Mesenchymal stem cell (in vitro differentiated cells and primary cell): ENCODE results near the gene DLEC1.

Source experiments
- DNase-seq: peaks from one replicate; pipeline ENCODE4 v3.0.0-alpha.2; 2013
- H2AFZ ChIP-seq: one replicate; pipeline ENCODE4 v1.6.1; 2013; ENCODE audit warnings: low read depth, mild to moderate bottlenecking, control low read depth, inconsistent platforms, low read length, moderate library complexity
- H2AK5ac ChIP-seq: 2 replicates; pipeline ENCODE4 v1.6.1; 2013; ENCODE audit warnings: low read length, moderate library complexity, mild to moderate bottlenecking, inconsistent platforms; ENCODE audit not compliant: severe bottlenecking
- H2BK120ac ChIP-seq: one replicate; pipeline ENCODE4 v1.6.1; 2013; ENCODE audit warnings: low read depth, mild to moderate bottlenecking, inconsistent platforms, low read length, moderate library complexity
- H2BK12ac ChIP-seq, 2 experiments: one replicate each; pipeline ENCODE4 v1.6.1; 2013; ENCODE audit warnings: inconsistent platforms in 2 of 2, low read length in 2 of 2, mild to moderate bottlenecking in 2 of 2, moderate library complexity in 2 of 2, control low read depth in 1 of 2
- H2BK15ac ChIP-seq: one replicate; pipeline ENCODE4 v1.6.1; 2013; ENCODE audit warnings: mild to moderate bottlenecking, low read depth, inconsistent platforms; ENCODE audit not compliant: poor library complexity, severe bottlenecking
- H2BK5ac ChIP-seq: 2 replicates; pipeline ENCODE4 v1.6.1; 2013; ENCODE audit warnings: low read depth, mild to moderate bottlenecking, low read length, control low read depth, inconsistent platforms; ENCODE audit not compliant: poor library complexity, severe bottlenecking
- H3K14ac ChIP-seq, 2 experiments: one replicate each; pipeline ENCODE4 v1.6.1; 2013; ENCODE audit warnings: inconsistent platforms in 2 of 2, low read length in 2 of 2, control low read depth in 1 of 2, mild to moderate bottlenecking in 1 of 2, moderate library complexity in 1 of 2
- H3K18ac ChIP-seq, 2 experiments: one replicate each; pipeline ENCODE4 v1.6.1; 2013; ENCODE audit warnings: inconsistent platforms in 2 of 2, low read length in 2 of 2, control low read depth in 1 of 2, low read depth in 1 of 2, mild to moderate bottlenecking in 1 of 2
- H3K23ac ChIP-seq, 2 experiments: one replicate each; pipeline ENCODE4 v1.6.1; 2013; ENCODE audit warnings: inconsistent platforms in 2 of 2, low read length in 2 of 2, mild to moderate bottlenecking in 2 of 2, moderate library complexity in 2 of 2, control low read depth in 1 of 2
- H3K27ac ChIP-seq: 2 replicates; pipeline ENCODE4 v1.5.1; 2013; ENCODE audit warnings: mild to moderate bottlenecking, moderate library complexity, low read length, control low read depth, inconsistent platforms; ENCODE audit not compliant: poor library complexity, severe bottlenecking
- H3K27me3 ChIP-seq, 2 experiments: 2 replicates each; pipeline versions ENCODE4 v1.6.1 to v1.7.0; 2013; ENCODE audit warnings: low read length in 2 of 2, mild to moderate bottlenecking in 2 of 2, moderate library complexity in 2 of 2, control low read depth in 1 of 2, inconsistent platforms in 1 of 2; ENCODE audit not compliant: control insufficient read depth in 1 of 2, insufficient read depth in 1 of 2
- H3K36me3 ChIP-seq, 2 experiments: 2 replicates each; pipeline versions ENCODE4 v1.6.1 to v1.7.0; 2013; ENCODE audit warnings: low read length in 2 of 2, control low read depth in 1 of 2, inconsistent platforms in 1 of 2, low read depth in 1 of 2, mild to moderate bottlenecking in 1 of 2; ENCODE audit not compliant: insufficient read depth in 2 of 2, control insufficient read depth in 1 of 2
- H3K4ac ChIP-seq, 2 experiments: one replicate each; pipeline ENCODE4 v1.6.1; 2013; ENCODE audit warnings: inconsistent platforms in 2 of 2, low read length in 2 of 2, mild to moderate bottlenecking in 2 of 2, moderate library complexity in 2 of 2, control low read depth in 1 of 2, low read depth in 1 of 2
- H3K4me1 ChIP-seq: 2 replicates; pipeline ENCODE4 v1.6.1; 2013; ENCODE audit warnings: low read depth, low read length, control low read depth; ENCODE audit not compliant: control insufficient read depth, insufficient read depth
- H3K4me2 ChIP-seq: 2 replicates; pipeline ENCODE4 v1.6.1; 2013; ENCODE audit warnings: low read length, mild to moderate bottlenecking, inconsistent platforms; ENCODE audit not compliant: poor library complexity, severe bottlenecking
- H3K4me3 ChIP-seq, 2 experiments: 2 replicates each; pipeline versions ENCODE4 v1.5.1 to v1.7.0; 2013; ENCODE audit warnings: low read length in 2 of 2, mild to moderate bottlenecking in 2 of 2, control low read depth in 1 of 2, low read depth in 1 of 2; ENCODE audit not compliant: insufficient read depth in 1 of 2
- H3K79me1 ChIP-seq: replicated peaks from 2 replicates; pipeline ENCODE4 v1.6.1; 2013; ENCODE audit warnings: mild to moderate bottlenecking, control low read depth, low read length, inconsistent platforms; ENCODE audit not compliant: poor library complexity, severe bottlenecking
- H3K9ac ChIP-seq: 2 replicates; pipeline ENCODE4 v1.7.0; 2013; ENCODE audit warnings: mild to moderate bottlenecking, low read length, moderate library complexity
- H3K9me3 ChIP-seq: 2 replicates; pipeline ENCODE4 v1.7.0; 2013; ENCODE audit warnings: mild to moderate bottlenecking, low read length; ENCODE audit not compliant: control insufficient read depth
- H4K8ac ChIP-seq: one replicate; pipeline ENCODE4 v1.6.1; 2013; ENCODE audit warnings: inconsistent platforms, mild to moderate bottlenecking, low read length, moderate library complexity
- H4K91ac ChIP-seq: one replicate; pipeline ENCODE4 v1.6.1; 2013; ENCODE audit warnings: mild to moderate bottlenecking, low read length, inconsistent platforms
- WGBS: methylation state at CpG from one replicate; pipeline ENCODE4 v1.1.7; 2013; ENCODE audit warnings: mixed read lengths; 5-methylcytosine and 5-hydroxymethylcytosine counted together

DLEC1 gene

GRCh38 chr3:38116471-38117162, 77.6 kb downstream of the DLEC1 start:
- Histone ChIP-seq H4K8ac (no peak overlapping the region), H3K4ac (no peak overlapping the region), H3K4me3 (no peak overlapping the region), H2BK12ac (no peak overlapping the region), H2AFZ (no peak overlapping the region), H3K23ac (no peak overlapping the region), H3K79me1 (no peaks in the 10 kb centered on the region), H3K4me2 (no peak overlapping the region), H3K18ac (no peak overlapping the region), H4K91ac (no peak overlapping the region), H2BK15ac (no peak overlapping the region), H3K36me3 (peaks cover 18 to 23% of the 10 kb centered on the region in 2 experiments), H2BK120ac (no peak overlapping the region), H3K9ac (no peak overlapping the region), H2AK5ac (no peak overlapping the region), H3K14ac (no peak overlapping the region), H3K4me1 (peaks cover 10% of the 10 kb centered on the region), H3K27ac (no peak overlapping the region), H2BK5ac (no peak overlapping the region), H3K27me3 (peaks cover 6 to 20% of the 10 kb centered on the region in 2 experiments), H3K9me3 (no peaks in the 10 kb centered on the region)
- DNase-seq = no peak
- 96% methylated on average over 12 of the region's 12 CpGs for WGBS

- Histone ChIP-seq H3K23ac (no peak overlapping the region), H3K4me3 (no peak overlapping the region), H2AFZ (no peak overlapping the region), H3K27ac (no peak overlapping the region), H2BK12ac (no peak overlapping the region), H3K9me3 (no peaks in the 10 kb centered on the region), H4K8ac (no peak overlapping the region), H3K4me2 (no peak overlapping the region), H3K4me1 (peaks cover 10% of the 10 kb centered on the region), H4K91ac (no peak overlapping the region), H3K27me3 (peaks cover 6 to 19% of the 10 kb centered on the region in 2 experiments), H3K18ac (no peak overlapping the region), H2BK120ac (no peak overlapping the region), H3K36me3 (peaks cover 25 to 30% of the 10 kb centered on the region in 2 experiments), H3K4ac (no peak overlapping the region), H3K9ac (no peak overlapping the region), H3K79me1 (no peaks in the 10 kb centered on the region), H2AK5ac (no peak overlapping the region), H2BK5ac (no peak overlapping the region), H2BK15ac (no peak overlapping the region), H3K14ac (no peak overlapping the region)
- 95% methylated on average over 10 of the region's 10 CpGs for WGBS
- DNase-seq = no peak
Measured at GRCh38 chr3:38117163-38117716, 78.2 kb downstream of the DLEC1 start.

- 73% methylated on average over 10 of the region's 11 CpGs for WGBS
- peak; percentile 53 for DNase-seq
- no peak overlapping the region for H4K8ac ChIP-seq
Measured at GRCh38 chr3:38117748-38118420, 78.9 kb downstream of the DLEC1 start.

More at GRCh38 chr3:38117748-38118420, 78.9 kb downstream of the DLEC1 start:
- Histone ChIP-seq H3K4me2 (no peak overlapping the region), H2BK120ac (no peak overlapping the region), H3K9ac (no peak overlapping the region), H2AK5ac (no peak overlapping the region), H3K27me3 (peaks cover 6 to 16% of the 10 kb centered on the region in 2 experiments), H3K4me1 (peaks cover 10% of the 10 kb centered on the region), H2BK5ac (no peak overlapping the region), H2BK12ac (no peak overlapping the region), H3K4ac (no peak overlapping the region), H3K79me1 (no peaks in the 10 kb centered on the region), H3K36me3 (peaks cover 31 to 36% of the 10 kb centered on the region in 2 experiments), H3K18ac (no peak overlapping the region), H3K27ac (no peak overlapping the region), H2BK15ac (no peak overlapping the region), H4K91ac (no peak overlapping the region), H3K4me3 (no peak overlapping the region), H2AFZ (no peak overlapping the region), H3K9me3 (no peaks in the 10 kb centered on the region), H3K14ac (no peak overlapping the region), H3K23ac (no peak overlapping the region)
